Progenitor cell of endocrine pancreas (in vitro differentiated cells): ENCODE results near the gene MTFMT. TPM values are rescaled to one million over a fixed set of nuclear protein-coding genes. Genes with fewer than 3 reads are reported as not detected.
"Not testable (repeated sequence)": the region's sequence is repeated elsewhere in the genome, so short reads cannot be mapped to it uniquely, and the experiment has no call there.

Experiments
- DNase-seq: peaks from one replicate; pipeline ENCODE4 v3.0.0; 2021; ENCODE audit warnings: low spot score; ENCODE audit not compliant: unreplicated experiment
- H3K27ac Mint-ChIP-seq: 2 replicates; pipeline ENCODE4 v1.8.0; 2021; ENCODE audit warnings: mild to moderate bottlenecking, moderate library complexity, mixed read lengths
- H3K27me3 Mint-ChIP-seq: 2 replicates; pipeline ENCODE4 v1.8.0; 2021; ENCODE audit warnings: mixed read lengths
- H3K36me3 Mint-ChIP-seq: 2 replicates; pipeline ENCODE4 v1.8.0; 2022; ENCODE audit warnings: mixed read lengths; ENCODE audit not compliant: insufficient read depth
- H3K4me1 Mint-ChIP-seq: 2 replicates; pipeline ENCODE4 v1.8.0; 2021; ENCODE audit warnings: low read depth, mixed read lengths
- H3K4me3 Mint-ChIP-seq: 2 replicates; pipeline ENCODE4 v1.8.0; 2021; ENCODE audit warnings: low read depth, mild to moderate bottlenecking, moderate library complexity, mixed read lengths
- H3K9me3 Mint-ChIP-seq: 2 replicates; pipeline ENCODE4 v1.8.0; 2021; ENCODE audit warnings: low read depth, mixed read lengths
- CTCF ChIP-seq: fragments of 200-600 bp; sonication (generic); IDR thresholded peaks from one replicate; pipeline ENCODE4 v1.5.0; 2021; ENCODE audit warnings: antibody characterized with exemption, mild to moderate bottlenecking; ENCODE audit not compliant: unreplicated experiment
- total RNA-seq: library from RNA; stranded (reverse); gene quantifications from 2 replicates; pipeline ENCODE4 v1.2.1, GENCODE V29; 2021

MTFMT gene
- total RNA-seq, 1 donor from 2014 or later: 19.4 TPM

- Mint-ChIP-seq H3K27ac (no peak overlapping the region), H3K4me1 (peaks cover 4% of the 10 kb centered on the region), H3K36me3 (peaks cover 19% of the 10 kb centered on the region), H3K27me3 (no peaks in the 10 kb centered on the region), H3K9me3 (no peaks in the 10 kb centered on the region), H3K4me3 (no peak overlapping the region)
- TF ChIP-seq CTCF: no peak
- DNase-seq: no peak
Measured at GRCh38 chr15:65021488-65021887, 8.0 kb downstream of the MTFMT start.

- no peak for DNase-seq
- TF ChIP-seq CTCF: no peak
- Mint-ChIP-seq H3K4me3 (no peak overlapping the region), H3K4me1 (peaks cover 4% of the 10 kb centered on the region), H3K9me3 (no peaks in the 10 kb centered on the region), H3K27ac (no peak overlapping the region), H3K36me3 (peaks cover 18% of the 10 kb centered on the region), H3K27me3 (no peaks in the 10 kb centered on the region)
Measured at GRCh38 chr15:65020419-65020818, 9.0 kb downstream of the MTFMT start.

GRCh38 chr15:65011198-65011597, 18.2 kb downstream of the MTFMT start:
- H3K4me3 Mint-ChIP-seq, H3K27me3 Mint-ChIP-seq, DNase-seq, H3K27ac Mint-ChIP-seq, H3K9me3 Mint-ChIP-seq, H3K4me1 Mint-ChIP-seq: not testable (repeated sequence)
- H3K36me3 Mint-ChIP-seq: peaks cover 29% of the 10 kb centered on the region

GRCh38 chr15:65008983-65009382, 20.5 kb downstream of the MTFMT start:
- TF ChIP-seq CTCF: no peak
- DNase-seq: no peak
- Mint-ChIP-seq H3K27me3 (no peaks in the 10 kb centered on the region), H3K27ac (no peak overlapping the region), H3K9me3 (peaks cover 8% of the 10 kb centered on the region), H3K4me3 (no peak overlapping the region), H3K4me1 (no peaks in the 10 kb centered on the region), H3K36me3 (peaks cover 25% of the 10 kb centered on the region)

- H3K9me3 Mint-ChIP-seq: no peaks in the 10 kb centered on the region
- DNase-seq: no peak
- H3K4me1 Mint-ChIP-seq: no peaks in the 10 kb centered on the region
- H3K36me3 Mint-ChIP-seq: peaks cover 13% of the 10 kb centered on the region
- H3K27me3 Mint-ChIP-seq: no peaks in the 10 kb centered on the region
- no peak for TF ChIP-seq CTCF
- no peak overlapping the region for H3K4me3 Mint-ChIP-seq
- no peak overlapping the region for H3K27ac Mint-ChIP-seq
Measured at GRCh38 chr15:65006876-65007275, 22.6 kb downstream of the MTFMT start.

GRCh38 chr15:65004993-65005392, 24.4 kb downstream of the MTFMT start:
- Mint-ChIP-seq H3K9me3 (no peaks in the 10 kb centered on the region), H3K4me1 (no peaks in the 10 kb centered on the region), H3K36me3 (peaks cover 11% of the 10 kb centered on the region), H3K27me3 (no peaks in the 10 kb centered on the region), H3K4me3 (no peak overlapping the region), H3K27ac (no peak overlapping the region)
- DNase-seq: no peak
- no peak for TF ChIP-seq CTCF
